ENCODE measurements around the gene ZNF470. TPM values are rescaled to one million over a fixed set of nuclear protein-coding genes. Genes with fewer than 3 reads are reported as not detected.

Gene ZNF470
- total RNA-seq, 1 experiment from 2014 or later = 7.1 TPM

GRCh38 chr19:56608274-56608964 is 41.2 kb downstream of the ZNF470 start:
- H2AFZ ChIP-seq (ENCODE audit: low read length) = no peak overlapping the region
- Mint-ChIP-seq H3K27ac (no peak overlapping the region), H3K36me3 (ENCODE audit: insufficient read depth in 1 of 3, low read depth in 3 of 3) (peaks cover 59 to 70% (median 69%) of the 10 kb centered on the region in 3 experiments), H3K27me3 (ENCODE audit: low read depth) (no peaks in the 10 kb centered on the region), H3K4me1 (no peaks in the 10 kb centered on the region), H3K9me3 (peaks cover 85 to 96% of the 10 kb centered on the region in 2 experiments), H3K4me3 (no peak overlapping the region)
- H3K79me1 ChIP-seq (ENCODE audit: insufficient read depth, low read depth, low read length, poor library complexity, severe bottlenecking) = peaks cover 4% of the 10 kb centered on the region
- no peak overlapping the region for H2BK15ac ChIP-seq (ENCODE audit: low read depth, low read length)
- H3K4me2 ChIP-seq (ENCODE audit: insufficient read depth, insufficient read length, low read length) = no peak overlapping the region
- H2BK20ac ChIP-seq (ENCODE audit: low read depth, low read length, poor library complexity, severe bottlenecking) = no peak overlapping the region
- WGBS (ENCODE audit: extremely low coverage, insufficient read length, low lambda C conversion rate) = no CpG with 5 or more reads among the region's 8 CpGs
- H3K4ac ChIP-seq (ENCODE audit: low read depth, low read length) = no peak overlapping the region
- H3K9me3 ChIP-seq (ENCODE audit: control insufficient read depth, low read depth, low read length) = peaks cover 1% of the 10 kb centered on the region
- no peak overlapping the region for H3T11ph ChIP-seq (ENCODE audit: low read length)
- no peak overlapping the region for H3K23ac ChIP-seq (ENCODE audit: insufficient read length, low read depth, low read length)
- no peak overlapping the region for H3K9ac ChIP-seq (ENCODE audit: extremely low read depth, insufficient read length, low read length)
- no peak overlapping the region for H4K8ac ChIP-seq (replicated peaks; ENCODE audit: insufficient read length, low read depth, low read length)
- no peak overlapping the region for H2BK12ac ChIP-seq (ENCODE audit: insufficient read length, low read depth, low read length)
- peaks cover 3% of the 10 kb centered on the region; the same call in 1 of the 2 replicates for H3K79me2 ChIP-seq (ENCODE audit: insufficient read depth, low read length)
- H4K20me1 ChIP-seq (ENCODE audit: control insufficient read depth, insufficient read depth, insufficient read length) = no peaks in the 10 kb centered on the region
- no peak overlapping the region for H2BK120ac ChIP-seq (ENCODE audit: low read depth, low read length, poor library complexity, severe bottlenecking)
- H3K18ac ChIP-seq (ENCODE audit: insufficient read length, low read depth, low read length) = no peak overlapping the region
- H3K23me2 ChIP-seq (ENCODE audit: insufficient read length, low read depth, low read length, poor library complexity, severe bottlenecking) = no peaks in the 10 kb centered on the region
- no peak overlapping the region for H2BK5ac ChIP-seq (ENCODE audit: insufficient read length, low read length)
- no peak for DNase-seq
- no peaks in the 10 kb centered on the region for H3K4me1 ChIP-seq (ENCODE audit: insufficient read depth, low read length)
- no peak overlapping the region for H3K27ac ChIP-seq (ENCODE audit: insufficient read length, low read depth, low read length)
- H3K14ac ChIP-seq (ENCODE audit: insufficient read depth, low read length) = no peak overlapping the region
- H2AK5ac ChIP-seq (ENCODE audit: insufficient read length, low read length) = no peak overlapping the region
- no peak for TF ChIP-seq CTCF (conservative IDR thresholded peaks at IDR 0.05)
- H3K56ac ChIP-seq (ENCODE audit: insufficient read length, low read depth, low read length) = no peak overlapping the region
- H3K27me3 ChIP-seq (ENCODE audit: insufficient read depth, low read length) = no peaks in the 10 kb centered on the region
- no peak overlapping the region for H4K91ac ChIP-seq (ENCODE audit: insufficient read length, low read depth, low read length)
- no peak overlapping the region for H4K5ac ChIP-seq (ENCODE audit: insufficient read length, low read depth, low read length)

Measured in H9 (cell line).